Measurements from ENCODE around the gene SDK1.
"Not testable (repeated sequence)": the region's sequence is repeated elsewhere in the genome, so short reads cannot be mapped to it uniquely, and the experiment has no call there.

The SDK1 gene

DNA sequence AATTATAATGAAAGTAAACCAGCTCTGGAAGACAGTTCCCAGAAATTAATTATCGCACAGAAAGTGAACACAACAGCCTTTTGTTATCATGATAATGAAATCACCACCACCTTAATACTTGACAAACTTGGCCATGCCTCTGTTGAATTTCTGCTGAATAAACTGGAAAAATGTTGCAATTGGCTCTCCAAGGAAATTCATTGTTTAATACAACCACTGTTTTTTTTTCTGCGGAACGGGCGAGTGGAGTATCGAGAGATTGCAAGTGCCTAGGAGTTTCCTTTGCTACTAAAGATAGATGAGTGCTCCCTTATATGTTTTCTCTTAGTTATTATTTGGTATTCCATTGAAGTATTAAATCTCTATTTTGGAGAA is 657.0 kb downstream of the SDK1 start:
- no peaks in the 10 kb centered on the region for H3K27me3 ChIP-seq (ENCODE audit: control insufficient read depth, insufficient read depth, low read length)
- no peak overlapping the region for H3K4me3 ChIP-seq (ENCODE audit: low read length)
- H3K9me3 ChIP-seq (ENCODE audit: control insufficient read depth, low read length): no peaks in the 10 kb centered on the region
- no peaks in the 10 kb centered on the region for H3K4me1 ChIP-seq (ENCODE audit: control insufficient read depth, insufficient read depth, low read length)
- H3K36me3 ChIP-seq (ENCODE audit: control insufficient read depth, insufficient read depth, low read length): no peaks in the 10 kb centered on the region
- H3K9ac ChIP-seq (ENCODE audit: low read length): no peak overlapping the region

DNA sequence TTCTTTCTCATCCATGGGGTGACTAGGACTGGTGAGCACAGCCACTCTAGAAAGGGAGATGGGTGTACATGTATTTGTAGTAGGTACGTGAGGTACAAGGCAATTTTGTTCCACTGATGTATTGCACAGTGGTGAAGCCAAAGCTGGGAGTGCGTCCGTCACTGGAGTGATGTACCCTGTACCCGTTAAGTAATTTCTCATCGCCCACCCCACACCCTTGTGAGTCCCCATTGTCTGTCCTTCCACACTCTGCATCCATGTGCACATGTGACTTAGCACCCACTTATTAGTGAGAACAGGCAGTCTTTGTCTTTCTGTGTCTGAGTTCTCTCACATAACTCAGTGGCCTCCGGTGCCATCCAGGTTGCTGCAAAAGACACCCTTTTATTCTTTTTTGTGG is 658.3 kb downstream of the SDK1 start:
- Histone ChIP-seq H3K9ac (ENCODE audit: low read length) (no peak overlapping the region), H3K4me3 (ENCODE audit: low read length) (no peak overlapping the region), H3K9me3 (ENCODE audit: control insufficient read depth, low read length) (no peaks in the 10 kb centered on the region), H3K4me1 (ENCODE audit: control insufficient read depth, insufficient read depth, low read length) (no peaks in the 10 kb centered on the region), H3K27me3 (ENCODE audit: control insufficient read depth, insufficient read depth, low read length) (no peaks in the 10 kb centered on the region), H3K36me3 (ENCODE audit: control insufficient read depth, insufficient read depth, low read length) (no peaks in the 10 kb centered on the region)

DNA sequence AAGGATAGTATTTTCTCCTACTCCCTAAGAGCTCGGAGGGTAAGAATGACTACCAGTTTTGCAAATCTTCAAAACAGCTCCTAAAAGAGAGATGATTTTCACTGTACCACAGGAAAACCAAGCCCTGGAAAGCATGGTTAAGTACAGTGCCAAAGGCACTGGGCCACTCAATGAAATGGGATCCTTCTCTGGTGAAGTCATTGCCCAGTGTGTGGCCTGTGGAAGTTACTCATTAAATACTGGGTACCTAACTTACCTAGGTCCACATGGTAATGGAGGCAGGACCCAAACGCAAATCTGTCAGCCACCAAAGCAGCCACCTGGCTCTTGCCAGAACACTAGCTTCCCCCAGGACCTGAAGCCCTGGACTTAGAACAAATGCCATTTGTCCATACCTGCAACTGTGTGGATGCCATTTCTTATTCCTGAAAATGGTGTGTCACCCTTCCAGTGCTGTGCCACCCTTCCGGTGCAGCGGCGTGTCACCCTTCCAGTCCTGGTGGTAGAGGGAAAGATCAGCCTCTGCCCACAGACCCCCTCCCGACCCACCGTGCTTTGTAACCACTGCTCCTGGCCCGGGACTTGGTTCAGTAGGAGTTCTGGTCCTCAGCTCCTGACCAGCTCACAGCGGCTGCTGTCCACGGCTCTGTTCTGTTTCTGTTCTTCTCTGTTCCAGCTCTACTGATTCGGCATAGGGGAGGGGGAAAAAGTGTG is 659.2 kb downstream of the SDK1 start:
- H3K9me3 ChIP-seq (ENCODE audit: control insufficient read depth, low read length): no peaks in the 10 kb centered on the region
- H3K4me3 ChIP-seq (ENCODE audit: low read length): no peak overlapping the region
- H3K36me3 ChIP-seq (ENCODE audit: control insufficient read depth, insufficient read depth, low read length): no peaks in the 10 kb centered on the region
- H3K4me1 ChIP-seq (ENCODE audit: control insufficient read depth, insufficient read depth, low read length): no peaks in the 10 kb centered on the region
- H3K27me3 ChIP-seq (ENCODE audit: control insufficient read depth, insufficient read depth, low read length): no peaks in the 10 kb centered on the region
- H3K9ac ChIP-seq (ENCODE audit: low read length): no peak overlapping the region

DNA sequence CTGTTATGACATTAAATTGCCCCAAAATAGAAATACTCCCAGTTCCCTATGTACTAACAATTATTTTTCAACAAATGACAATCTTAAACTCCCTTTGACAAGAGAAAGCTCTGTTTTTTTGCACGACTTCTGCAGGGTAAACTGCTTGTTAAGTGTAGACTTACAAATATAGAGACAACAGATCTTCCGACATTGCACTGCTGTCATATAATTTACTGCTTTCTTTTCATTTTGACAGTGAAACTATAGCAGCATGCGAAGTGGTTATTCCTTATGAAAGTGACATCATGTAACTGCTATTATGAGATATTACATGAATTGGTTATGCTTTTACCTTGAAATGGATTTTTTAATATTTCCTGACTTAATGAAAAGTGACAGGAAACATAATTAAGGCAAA is 659.9 kb downstream of the SDK1 start:
- Histone ChIP-seq H3K27me3 (ENCODE audit: control insufficient read depth, insufficient read depth, low read length) (no peaks in the 10 kb centered on the region), H3K36me3 (ENCODE audit: control insufficient read depth, insufficient read depth, low read length) (no peaks in the 10 kb centered on the region)

DNA sequence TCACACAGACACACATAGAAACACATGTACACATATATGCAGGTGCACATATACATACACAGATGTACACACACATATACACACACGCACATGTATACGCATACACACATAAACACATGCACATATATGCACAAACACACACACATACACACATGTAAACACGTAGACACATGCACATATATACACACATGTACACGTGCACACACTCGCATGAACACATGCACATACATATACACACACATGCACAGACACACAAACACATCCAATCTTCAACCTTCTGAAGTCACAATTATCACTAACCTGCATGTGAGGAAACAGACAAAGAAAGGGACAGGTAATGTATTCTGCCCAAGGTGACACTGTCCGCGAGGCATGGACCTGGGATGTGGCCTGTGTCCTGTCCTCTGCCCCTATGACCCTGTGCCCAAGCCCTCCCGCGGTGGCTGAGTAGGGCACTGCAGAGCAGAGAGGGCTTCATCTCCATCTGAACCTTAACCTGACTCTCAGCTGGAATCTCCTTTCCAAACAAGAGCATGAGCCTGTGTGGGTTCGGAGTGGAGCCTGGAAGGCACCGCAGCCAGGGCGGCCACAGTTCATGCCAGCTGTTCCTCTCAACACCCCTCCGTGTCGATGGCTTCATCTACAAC is 660.9 kb downstream of the SDK1 start:
- H3K9ac ChIP-seq (ENCODE audit: low read length): no peak overlapping the region
- no peak overlapping the region for H3K4me3 ChIP-seq (ENCODE audit: low read length)
- H3K9me3 ChIP-seq (ENCODE audit: control insufficient read depth, low read length): no peaks in the 10 kb centered on the region
- H3K4me1 ChIP-seq (ENCODE audit: control insufficient read depth, insufficient read depth, low read length): no peaks in the 10 kb centered on the region
- H3K27me3 ChIP-seq (ENCODE audit: control insufficient read depth, insufficient read depth, low read length): no peaks in the 10 kb centered on the region
- no peaks in the 10 kb centered on the region for H3K36me3 ChIP-seq (ENCODE audit: control insufficient read depth, insufficient read depth, low read length)

More for the DNA sequence above, 659.9 kb downstream of the SDK1 start:
- Histone ChIP-seq H3K9me3 (ENCODE audit: control insufficient read depth, low read length) (no peaks in the 10 kb centered on the region), H3K4me3 (ENCODE audit: low read length) (no peak overlapping the region), H3K9ac (ENCODE audit: low read length) (no peak overlapping the region), H3K4me1 (ENCODE audit: control insufficient read depth, insufficient read depth, low read length) (no peaks in the 10 kb centered on the region)

DNA sequence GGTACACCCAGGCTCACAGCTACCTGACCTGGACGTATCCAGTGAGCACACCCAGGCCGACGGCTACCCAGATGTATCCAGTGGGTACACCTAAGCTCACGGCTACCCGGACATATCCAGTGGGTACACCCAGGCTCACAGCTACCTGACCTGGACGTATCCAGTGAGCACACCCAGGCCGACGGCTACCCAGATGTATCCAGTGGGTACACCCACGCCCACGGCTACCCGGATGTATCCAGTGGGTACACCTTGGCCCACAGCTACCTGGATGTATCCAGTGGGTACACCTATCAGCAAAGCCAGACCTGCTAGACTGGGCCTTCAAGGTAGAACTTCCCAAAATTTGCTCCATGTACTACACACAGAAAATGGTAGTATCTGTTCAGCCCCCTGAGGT is 662.7 kb downstream of the SDK1 start:
- not testable (repeated sequence) for H3K9ac ChIP-seq (ENCODE audit: low read length)

DNA sequence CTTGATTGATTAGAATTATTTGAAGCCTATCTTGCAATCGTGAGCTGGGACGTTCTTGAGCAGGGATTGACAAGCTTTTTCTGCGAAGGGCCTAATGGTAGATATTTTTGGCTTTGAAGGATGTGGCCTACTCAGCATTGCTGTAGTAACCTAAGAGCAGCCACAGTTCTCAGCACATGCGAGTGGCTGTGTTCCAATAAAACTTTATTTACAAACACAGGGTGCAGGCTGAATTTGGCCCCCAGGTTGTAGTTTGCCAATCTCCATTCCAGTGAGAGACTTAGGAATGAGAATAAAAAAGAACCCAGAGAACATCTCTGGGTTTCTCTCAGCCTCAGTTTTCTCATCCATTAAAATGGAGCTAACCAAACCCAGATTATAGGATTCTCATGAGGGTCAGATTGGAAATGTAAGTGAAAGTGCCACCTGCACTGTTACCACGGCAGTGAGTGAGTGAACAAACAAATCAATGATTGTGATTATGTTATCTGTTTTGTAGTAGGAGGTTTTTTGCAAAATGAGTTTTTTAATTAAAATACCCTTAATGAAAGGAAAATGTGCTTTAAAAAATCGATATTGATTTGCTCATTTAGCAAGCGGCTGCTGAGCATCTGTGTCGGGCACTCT is 664.0 kb downstream of the SDK1 start:
- Histone ChIP-seq H3K27me3 (ENCODE audit: control insufficient read depth, insufficient read depth, low read length) (no peaks in the 10 kb centered on the region), H3K36me3 (ENCODE audit: control insufficient read depth, insufficient read depth, low read length) (no peaks in the 10 kb centered on the region), H3K4me1 (ENCODE audit: control insufficient read depth, insufficient read depth, low read length) (no peaks in the 10 kb centered on the region), H3K4me3 (ENCODE audit: low read length) (no peak overlapping the region), H3K9ac (ENCODE audit: low read length) (no peak overlapping the region), H3K9me3 (ENCODE audit: control insufficient read depth, low read length) (no peaks in the 10 kb centered on the region)

More for the DNA sequence above, 662.7 kb downstream of the SDK1 start:
- H3K4me3 ChIP-seq (ENCODE audit: low read length); H3K4me1 ChIP-seq (ENCODE audit: control insufficient read depth, insufficient read depth, low read length); H3K9me3 ChIP-seq (ENCODE audit: control insufficient read depth, low read length); H3K36me3 ChIP-seq (ENCODE audit: control insufficient read depth, insufficient read depth, low read length); H3K27me3 ChIP-seq (ENCODE audit: control insufficient read depth, insufficient read depth, low read length): not testable (repeated sequence)

DNA sequence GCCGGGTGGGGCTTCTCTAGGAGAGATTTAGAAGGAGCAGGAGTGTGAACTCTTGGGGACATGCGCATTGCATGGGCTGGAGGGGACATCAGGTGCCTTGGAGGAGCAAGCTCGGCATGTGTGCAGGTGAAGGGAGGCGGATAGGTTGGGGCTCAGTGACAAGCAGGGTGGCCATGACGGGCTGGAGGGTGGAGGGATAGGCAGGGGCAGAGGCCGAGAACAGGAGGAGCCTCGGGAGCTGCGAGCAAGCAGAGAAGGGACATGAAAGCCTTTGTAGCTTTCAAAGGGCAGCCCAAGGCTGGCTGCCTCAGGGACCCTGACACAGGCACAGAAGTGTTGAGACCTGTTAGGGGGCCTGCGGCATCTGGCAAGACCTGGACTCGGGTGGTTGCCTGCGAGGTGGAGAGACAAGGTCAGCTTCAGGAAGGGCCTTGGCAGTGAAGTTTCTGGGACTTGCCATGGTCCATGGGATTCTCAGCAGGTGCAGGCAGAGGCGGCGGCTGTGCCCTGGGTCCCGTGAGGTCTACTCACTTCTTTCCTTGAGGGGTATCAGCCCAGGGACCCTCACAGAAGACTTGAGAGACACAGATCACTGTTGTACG is 664.8 kb downstream of the SDK1 start:
- no peak overlapping the region for H3K9ac ChIP-seq (ENCODE audit: low read length)
- H3K9me3 ChIP-seq (ENCODE audit: control insufficient read depth, low read length): no peaks in the 10 kb centered on the region
- H3K36me3 ChIP-seq (ENCODE audit: control insufficient read depth, insufficient read depth, low read length): no peaks in the 10 kb centered on the region
- no peak overlapping the region for H3K4me3 ChIP-seq (ENCODE audit: low read length)
- no peaks in the 10 kb centered on the region for H3K27me3 ChIP-seq (ENCODE audit: control insufficient read depth, insufficient read depth, low read length)
- no peaks in the 10 kb centered on the region for H3K4me1 ChIP-seq (ENCODE audit: control insufficient read depth, insufficient read depth, low read length)

DNA sequence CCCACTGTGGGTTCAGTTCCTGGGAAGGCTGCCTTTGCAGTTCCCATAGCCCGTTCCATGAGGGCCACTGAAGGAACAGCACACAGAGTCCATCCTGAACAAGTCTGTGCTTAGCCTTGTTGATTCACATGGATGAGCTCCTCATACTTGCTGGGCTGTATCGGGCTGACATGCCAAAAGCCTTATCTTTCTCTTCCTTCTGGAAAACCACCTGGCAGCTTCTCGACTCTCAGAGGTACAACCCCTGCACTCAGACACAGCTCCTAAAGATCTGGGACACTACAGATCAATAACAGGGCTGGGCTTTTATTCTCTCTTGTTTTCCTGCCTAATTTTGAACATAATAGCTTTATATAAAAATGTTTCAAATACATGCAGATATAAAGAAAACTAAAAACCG is 667.2 kb downstream of the SDK1 start:
- Histone ChIP-seq H3K4me3 (ENCODE audit: low read length) (no peak overlapping the region), H3K9me3 (ENCODE audit: control insufficient read depth, low read length) (no peaks in the 10 kb centered on the region), H3K36me3 (ENCODE audit: control insufficient read depth, insufficient read depth, low read length) (no peaks in the 10 kb centered on the region), H3K27me3 (ENCODE audit: control insufficient read depth, insufficient read depth, low read length) (no peaks in the 10 kb centered on the region), H3K4me1 (ENCODE audit: control insufficient read depth, insufficient read depth, low read length) (no peaks in the 10 kb centered on the region), H3K9ac (ENCODE audit: low read length) (no peak overlapping the region)

DNA sequence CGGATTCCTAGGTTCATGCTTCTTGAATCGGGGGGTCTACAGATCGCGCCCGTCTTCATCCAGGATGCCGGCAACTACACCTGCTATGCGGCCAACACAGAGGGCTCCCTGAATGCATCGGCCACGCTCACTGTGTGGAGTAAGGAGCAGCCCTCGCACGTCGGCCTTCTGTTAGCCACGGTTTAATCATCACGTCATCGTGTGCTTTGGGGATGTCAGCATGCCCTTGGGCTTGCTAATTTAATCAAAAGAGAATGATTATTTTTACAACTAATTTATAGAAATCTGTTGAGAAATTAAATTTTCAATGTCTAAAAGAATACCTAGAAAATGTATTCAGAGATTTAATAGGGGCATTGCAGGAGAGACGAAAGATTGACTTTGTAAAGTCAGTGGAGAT is 668.2 kb downstream of the SDK1 start:
- Histone ChIP-seq H3K9me3 (ENCODE audit: control insufficient read depth, low read length) (no peaks in the 10 kb centered on the region), H3K4me1 (ENCODE audit: control insufficient read depth, insufficient read depth, low read length) (no peaks in the 10 kb centered on the region), H3K27me3 (ENCODE audit: control insufficient read depth, insufficient read depth, low read length) (no peaks in the 10 kb centered on the region)

DNA sequence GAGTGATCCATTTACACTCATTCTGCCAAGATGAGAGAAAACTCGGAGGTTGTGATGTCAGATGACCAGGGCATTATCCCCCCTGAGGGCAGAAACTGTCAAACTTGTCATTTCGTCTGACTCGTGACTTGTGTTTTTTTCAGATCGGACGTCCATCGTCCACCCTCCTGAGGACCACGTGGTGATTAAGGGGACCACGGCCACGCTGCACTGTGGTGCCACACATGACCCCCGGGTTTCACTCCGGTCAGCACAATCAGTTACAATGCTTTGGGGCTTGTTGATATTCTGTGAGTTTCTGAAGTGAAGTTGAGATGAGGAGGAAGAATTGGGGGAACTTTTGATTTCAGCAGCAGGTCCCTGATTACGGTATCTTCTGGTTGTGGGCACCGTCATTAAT is 670.3 kb downstream of the SDK1 start:
- H3K9me3 ChIP-seq (ENCODE audit: control insufficient read depth, low read length): no peaks in the 10 kb centered on the region

More for the DNA sequence above, 668.2 kb downstream of the SDK1 start:
- H3K4me3 ChIP-seq (ENCODE audit: low read length): no peak overlapping the region
- H3K9ac ChIP-seq (ENCODE audit: low read length): no peak overlapping the region
- H3K36me3 ChIP-seq (ENCODE audit: control insufficient read depth, insufficient read depth, low read length): no peaks in the 10 kb centered on the region

DNA sequence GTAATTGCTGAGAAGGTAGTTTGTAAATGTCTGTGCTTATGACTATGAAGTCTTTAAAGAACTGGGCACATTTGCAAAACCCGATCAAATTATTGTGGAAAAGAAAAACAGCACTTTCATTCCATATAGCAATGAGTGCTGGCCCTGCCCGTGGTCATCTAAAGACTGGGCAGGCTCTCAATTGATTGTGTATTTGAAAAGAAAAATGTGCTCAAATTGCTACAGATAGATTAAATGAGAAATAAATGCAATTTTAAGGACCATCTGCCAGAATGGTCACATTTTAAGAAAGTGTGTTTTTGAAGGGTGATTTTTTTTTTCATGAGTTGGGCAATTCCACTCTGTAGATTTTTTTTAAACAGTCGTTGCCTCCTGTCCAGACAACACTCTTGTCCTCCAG is 672.2 kb downstream of the SDK1 start:
- Histone ChIP-seq H3K9ac (ENCODE audit: low read length) (no peak overlapping the region), H3K9me3 (ENCODE audit: control insufficient read depth, low read length) (no peaks in the 10 kb centered on the region), H3K27me3 (ENCODE audit: control insufficient read depth, insufficient read depth, low read length) (no peaks in the 10 kb centered on the region), H3K4me3 (ENCODE audit: low read length) (no peak overlapping the region), H3K4me1 (ENCODE audit: control insufficient read depth, insufficient read depth, low read length) (no peaks in the 10 kb centered on the region), H3K36me3 (ENCODE audit: control insufficient read depth, insufficient read depth, low read length) (no peaks in the 10 kb centered on the region)

More for the DNA sequence above, 670.3 kb downstream of the SDK1 start:
- H3K9ac ChIP-seq (ENCODE audit: low read length): no peak overlapping the region
- no peak overlapping the region for H3K4me3 ChIP-seq (ENCODE audit: low read length)
- H3K36me3 ChIP-seq (ENCODE audit: control insufficient read depth, insufficient read depth, low read length): no peaks in the 10 kb centered on the region
- no peaks in the 10 kb centered on the region for H3K4me1 ChIP-seq (ENCODE audit: control insufficient read depth, insufficient read depth, low read length)
- H3K27me3 ChIP-seq (ENCODE audit: control insufficient read depth, insufficient read depth, low read length): no peaks in the 10 kb centered on the region

All from mucosa of stomach (tissue), 1 donor.